Stimulated activated CD4-positive, alpha-beta T cell treated with anti-CD3 and anti-CD28 coated beads, Interleukin-12 subunit alpha, Interleukin-12 subunit beta, amount 100 ng/mL, for 4 hours (primary cell): ENCODE data around the gene CKB.
"Not testable (repeated sequence)": the region's sequence is repeated elsewhere in the genome, so short reads cannot be mapped to it uniquely, and the experiment has no call there.

ENCODE experiments used
- DNase-seq: peaks from one replicate; pipeline ENCODE4 v3.0.0-alpha.2; 2020

Gene CKB

DNA sequence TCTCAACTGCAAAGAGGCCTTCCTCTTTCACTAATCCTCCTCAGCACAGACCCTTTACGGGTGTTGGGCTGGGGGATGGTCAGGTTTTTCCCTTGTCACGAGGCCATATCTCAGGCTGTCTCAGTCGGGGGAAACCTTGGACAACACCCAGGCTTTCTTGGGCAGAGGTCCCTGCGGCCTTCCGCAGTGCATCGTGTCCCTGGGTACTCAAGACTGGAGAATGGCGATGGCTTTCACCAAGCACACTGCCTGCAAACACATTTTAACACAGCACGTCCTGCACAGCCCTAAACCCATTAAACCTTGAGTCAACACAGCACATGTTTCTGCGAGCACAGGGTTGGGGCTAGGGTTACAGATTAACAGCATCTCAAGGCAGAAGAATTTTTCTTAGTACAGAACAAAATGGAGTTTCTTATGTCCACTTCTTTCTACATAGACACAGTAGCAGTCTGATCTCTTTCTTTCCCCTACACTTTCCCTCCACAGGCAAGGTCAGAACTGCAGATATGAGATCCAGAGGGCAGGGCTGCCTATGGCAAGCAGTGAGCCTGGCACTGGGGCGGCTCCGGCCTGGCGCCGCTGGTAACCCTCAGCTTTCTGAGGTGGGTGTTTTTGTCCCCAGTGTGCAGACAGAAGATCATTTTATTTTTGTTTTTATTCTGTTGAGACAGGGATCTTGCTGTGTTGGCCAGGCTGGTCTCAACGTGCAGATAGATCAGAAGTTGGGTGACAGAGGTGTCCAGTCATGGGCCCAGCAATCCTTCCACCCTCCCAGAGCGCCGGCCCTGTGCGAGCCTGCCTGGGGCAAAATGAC lies 3.0 kb upstream of the CKB start:
- not testable (repeated sequence) for DNase-seq

DNA sequence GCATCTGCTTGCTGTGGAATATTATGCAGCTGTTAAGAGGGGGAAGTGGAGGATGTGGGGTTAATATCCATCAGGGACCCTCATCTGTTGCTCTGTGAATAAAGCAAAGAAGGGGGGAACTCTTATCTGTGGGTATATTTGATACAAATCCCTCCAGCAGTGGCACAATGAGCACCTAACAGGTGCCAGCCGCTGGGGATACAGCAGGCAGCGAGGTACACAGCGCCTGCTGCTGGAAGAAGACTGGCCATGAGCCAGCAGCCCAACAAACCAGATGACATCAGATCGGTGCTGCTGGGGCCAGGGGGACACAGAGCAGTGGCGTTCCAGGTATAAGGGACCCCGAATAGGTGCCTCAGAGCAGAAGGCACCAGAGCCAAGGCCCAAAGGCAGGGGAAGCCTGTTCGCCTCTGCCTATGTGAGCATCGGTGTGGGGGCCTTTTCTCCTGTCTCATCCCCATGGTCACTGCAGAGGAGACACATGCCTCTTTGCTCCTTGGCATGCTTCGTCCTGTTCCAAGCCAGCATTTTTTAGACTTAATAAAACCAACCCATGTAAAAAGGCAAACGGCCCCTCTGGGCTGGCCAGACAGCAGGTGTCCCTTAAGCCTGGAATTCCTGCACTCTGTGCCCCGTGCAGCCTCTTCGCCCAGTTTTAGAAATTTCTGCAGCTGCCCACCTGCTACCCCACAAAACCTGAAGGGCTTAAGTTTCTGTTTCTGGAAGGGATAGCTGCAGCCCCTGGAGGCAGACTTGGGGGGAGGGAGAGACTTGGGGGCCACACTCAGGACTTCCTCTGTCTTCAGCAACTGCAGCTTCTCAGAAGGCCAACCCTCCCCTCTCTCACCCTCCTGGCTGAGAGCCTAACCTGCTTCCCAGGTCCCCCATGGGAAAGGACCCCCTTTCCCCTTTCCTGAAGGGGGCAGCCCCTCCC lies 1.6 kb upstream of the CKB start:
- no peak for DNase-seq

DNA sequence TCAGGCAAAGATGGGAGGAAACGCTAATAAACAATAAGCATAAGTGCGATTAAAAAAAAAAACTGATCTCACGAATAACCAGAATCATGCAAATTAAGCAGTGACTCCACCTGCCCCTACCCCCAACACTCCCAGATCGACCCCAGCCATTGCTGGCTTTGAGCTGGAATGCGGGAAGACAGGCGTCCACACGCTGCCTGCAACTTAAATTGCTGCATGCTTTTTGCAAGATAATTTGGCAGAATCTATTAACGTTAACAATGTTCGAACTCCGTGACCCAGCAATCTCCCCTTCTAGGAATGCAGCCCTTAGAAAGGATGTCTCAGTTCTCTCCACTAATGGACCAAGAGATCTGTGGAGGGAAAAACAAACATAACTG lies 935 bp upstream of the CKB start:
- no peak for DNase-seq

DNA sequence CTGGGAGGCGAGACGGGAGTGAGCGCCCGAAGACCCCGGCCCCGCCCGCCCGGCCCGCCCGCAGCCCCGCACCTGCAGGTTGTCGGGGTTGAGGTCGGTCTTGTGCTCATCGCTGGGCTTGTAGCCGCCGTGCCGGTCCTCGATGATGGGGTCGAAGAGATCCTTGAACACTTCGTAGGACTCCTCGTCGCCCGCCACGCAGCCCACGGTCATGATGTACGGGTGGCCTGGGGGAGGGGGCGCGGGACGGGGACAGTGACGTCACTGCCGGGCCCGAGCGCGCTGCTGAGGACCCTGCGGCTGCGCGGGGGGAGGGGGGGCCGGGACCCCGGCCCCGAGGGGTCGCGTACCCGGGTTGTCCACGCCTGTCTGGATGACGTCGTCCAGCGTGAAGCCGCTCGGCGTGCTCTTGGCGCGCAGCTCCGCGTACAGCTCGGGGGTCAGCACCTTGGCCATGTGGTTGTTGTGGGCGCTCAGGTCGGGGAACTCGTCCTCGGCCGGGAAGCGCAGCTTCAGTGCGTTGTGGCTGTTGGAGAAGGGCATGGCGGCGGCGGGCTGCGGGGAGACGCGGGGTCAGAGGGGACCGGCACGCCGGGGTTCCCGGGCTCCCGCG lies 573 bp downstream of the CKB start:
- no peak for DNase-seq

DNA sequence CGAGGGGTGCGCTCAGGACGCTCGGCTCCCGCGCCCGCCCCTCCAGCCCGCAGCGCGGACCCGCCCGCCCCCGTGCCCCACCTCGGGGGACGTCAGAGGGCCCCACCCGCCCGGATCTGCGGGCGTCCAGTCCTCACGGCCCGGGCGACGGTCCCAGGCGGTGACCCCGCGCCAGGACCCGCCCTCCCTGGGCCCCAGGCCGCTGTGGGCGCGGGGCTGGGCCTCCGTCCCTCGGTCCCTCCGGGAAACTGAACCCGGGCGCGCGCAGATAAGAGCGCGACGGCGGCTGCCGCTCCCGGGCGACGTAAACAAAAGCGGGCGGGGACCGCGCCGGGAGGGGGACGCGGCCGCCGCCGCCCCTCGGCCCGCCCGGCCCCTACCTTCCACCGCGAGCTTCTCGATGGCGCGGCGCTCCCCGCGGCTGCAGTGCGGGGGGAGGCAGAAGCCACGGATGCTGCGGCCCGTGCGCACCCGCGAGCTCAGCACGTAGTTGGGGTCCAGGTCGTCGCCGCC lies 1.1 kb downstream of the CKB start:
- DNase-seq, result no peak

DNA sequence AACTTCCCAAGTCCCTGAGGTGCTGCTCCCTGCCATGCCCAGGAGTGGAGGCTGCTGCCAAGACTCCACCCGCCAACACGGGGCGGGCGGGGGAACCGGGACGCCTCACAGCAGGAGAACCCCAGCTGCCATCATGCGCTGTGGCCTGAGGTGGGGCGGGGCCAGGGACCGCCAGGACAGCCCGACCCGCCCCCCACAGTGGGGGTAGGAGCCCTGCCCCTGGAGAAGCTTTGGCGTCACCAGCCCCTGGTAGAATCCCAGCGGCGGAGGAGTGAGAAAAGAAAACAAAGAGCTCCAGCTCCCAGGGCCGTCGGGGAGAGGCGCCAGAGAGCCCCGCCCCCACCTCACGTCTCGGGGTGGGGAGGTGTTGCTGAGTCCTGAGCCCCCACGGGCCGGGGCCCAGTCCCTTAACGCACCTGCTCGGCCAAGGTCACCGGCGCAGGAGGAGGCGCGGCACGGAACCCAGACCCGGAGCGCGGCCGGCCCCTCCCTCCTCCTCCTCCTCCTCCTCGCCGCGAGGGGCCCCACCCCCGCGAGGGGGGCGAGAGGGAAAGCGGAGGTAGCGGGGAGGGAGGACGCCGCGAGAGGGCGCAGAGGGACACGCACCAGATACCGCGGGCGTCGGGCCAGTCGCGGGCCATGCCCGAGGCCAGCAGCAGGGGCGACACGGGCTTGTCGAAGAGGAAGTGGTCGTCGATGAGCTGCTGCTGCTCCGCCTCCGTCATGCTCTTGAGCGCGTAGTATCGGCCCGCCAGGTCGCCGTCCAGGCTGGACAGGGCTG lies 1.8 kb downstream of the CKB start:
- DNase-seq, result peak; percentile 62

DNA sequence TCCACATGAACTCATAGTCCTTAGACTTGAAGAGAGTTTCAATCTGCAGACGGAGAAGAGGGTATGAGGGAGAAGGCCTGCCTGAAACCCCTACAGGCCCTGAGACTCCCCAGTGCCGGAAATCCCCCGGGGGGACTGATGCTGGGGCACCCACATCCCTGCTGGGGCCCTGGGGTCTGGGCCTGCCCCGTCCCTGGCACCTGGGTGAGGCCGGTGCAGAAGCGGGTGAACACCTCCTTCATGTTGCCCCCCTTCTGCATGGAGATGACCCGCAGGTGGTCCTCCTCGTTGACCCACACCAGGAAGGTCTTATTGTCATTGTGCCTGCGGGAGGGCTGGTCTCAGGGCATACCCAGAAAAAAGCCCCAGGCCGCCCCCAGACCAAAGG lies 2.4 kb downstream of the CKB start:
- DNase-seq, result no peak

DNA sequence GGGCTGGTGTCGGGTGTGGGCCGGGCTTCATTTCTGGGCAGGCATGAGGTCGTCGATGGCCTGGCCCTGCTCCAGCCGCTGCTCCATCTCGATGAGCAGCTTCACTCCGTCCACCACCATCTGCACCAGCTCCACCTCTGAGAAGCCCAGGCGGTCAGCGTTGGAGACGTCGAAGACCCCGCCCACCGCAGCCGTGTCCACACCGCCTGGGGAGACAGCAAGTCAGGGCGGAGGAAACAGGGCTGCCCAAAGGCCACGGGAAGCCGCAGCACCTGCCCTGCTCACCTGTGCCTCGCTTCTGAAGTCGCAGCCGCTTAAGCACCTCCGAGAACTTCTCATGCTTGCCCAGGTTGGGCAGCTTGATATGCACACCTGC lies 2.8 kb downstream of the CKB start:
- no peak for DNase-seq

DNA sequence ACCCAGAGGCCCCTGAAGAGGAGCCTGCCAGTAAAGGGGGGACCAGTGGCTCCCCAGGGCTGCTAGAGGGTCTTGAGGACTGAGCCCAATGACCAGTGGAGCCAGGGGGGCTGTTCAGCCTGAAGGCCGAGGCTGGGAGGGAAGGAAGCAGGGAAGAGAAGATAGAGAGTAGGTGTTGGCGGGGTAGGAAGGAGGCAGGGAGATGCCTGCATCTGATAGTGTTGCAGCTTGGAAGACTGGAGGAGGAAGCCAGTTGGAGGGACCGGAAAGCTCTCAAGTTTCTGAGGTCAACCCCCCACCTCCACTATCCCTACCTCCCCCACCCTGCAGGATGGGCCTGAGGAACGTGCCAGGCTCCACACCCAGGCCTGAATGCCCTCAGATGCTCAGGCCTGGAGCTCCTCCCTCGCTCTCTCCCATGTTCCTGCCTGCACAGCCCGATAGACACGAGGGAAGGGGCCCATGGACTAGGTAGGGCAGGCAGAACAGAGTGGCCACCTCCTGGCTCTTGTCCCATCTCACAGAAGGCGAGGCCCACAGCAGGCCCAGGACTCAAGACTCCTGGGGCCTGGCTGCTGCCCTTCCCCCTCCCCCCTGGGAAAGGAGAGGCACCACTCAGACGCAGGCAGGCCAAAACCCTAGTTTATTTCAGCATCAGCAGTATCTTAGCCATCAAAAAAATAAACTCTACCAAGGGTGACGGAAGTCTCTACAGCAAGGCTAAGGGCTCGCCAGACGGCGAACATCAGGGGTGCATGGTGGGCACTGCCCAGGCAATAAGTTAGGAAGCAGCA lies 3.4 kb downstream of the CKB start:
- no peak for DNase-seq

DNA sequence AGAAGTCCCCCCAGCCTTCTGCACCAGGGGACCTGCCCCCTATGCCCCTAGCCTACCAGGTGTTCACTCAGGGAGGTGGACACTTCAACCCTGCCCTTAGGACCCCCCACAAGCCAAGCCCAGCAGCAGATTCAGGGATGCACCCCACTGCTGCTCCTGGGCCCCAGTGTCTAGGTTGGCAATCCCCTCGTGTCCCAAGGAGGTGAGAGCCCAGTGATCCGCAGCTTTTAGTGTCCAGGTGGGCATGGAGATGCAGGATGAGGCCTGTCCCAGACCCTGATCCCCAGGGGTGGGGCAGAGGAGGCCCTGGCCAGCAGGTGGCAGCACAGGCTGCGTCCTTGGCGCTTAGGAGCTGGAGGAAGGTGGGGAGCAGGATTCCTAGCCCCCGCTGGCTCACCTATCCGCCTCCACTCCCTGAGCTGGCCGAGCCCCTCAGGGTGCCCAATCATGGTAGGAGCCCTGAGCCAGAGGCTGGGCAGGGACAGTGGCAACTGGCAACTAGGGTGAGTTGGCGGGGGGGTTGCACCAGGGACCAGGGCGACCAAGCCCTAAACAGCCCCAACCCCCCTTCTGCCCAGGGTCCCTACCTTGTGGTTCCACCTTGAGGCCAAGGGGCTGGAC lies 4.1 kb downstream of the CKB start:
- peak; percentile 59 for DNase-seq

DNA sequence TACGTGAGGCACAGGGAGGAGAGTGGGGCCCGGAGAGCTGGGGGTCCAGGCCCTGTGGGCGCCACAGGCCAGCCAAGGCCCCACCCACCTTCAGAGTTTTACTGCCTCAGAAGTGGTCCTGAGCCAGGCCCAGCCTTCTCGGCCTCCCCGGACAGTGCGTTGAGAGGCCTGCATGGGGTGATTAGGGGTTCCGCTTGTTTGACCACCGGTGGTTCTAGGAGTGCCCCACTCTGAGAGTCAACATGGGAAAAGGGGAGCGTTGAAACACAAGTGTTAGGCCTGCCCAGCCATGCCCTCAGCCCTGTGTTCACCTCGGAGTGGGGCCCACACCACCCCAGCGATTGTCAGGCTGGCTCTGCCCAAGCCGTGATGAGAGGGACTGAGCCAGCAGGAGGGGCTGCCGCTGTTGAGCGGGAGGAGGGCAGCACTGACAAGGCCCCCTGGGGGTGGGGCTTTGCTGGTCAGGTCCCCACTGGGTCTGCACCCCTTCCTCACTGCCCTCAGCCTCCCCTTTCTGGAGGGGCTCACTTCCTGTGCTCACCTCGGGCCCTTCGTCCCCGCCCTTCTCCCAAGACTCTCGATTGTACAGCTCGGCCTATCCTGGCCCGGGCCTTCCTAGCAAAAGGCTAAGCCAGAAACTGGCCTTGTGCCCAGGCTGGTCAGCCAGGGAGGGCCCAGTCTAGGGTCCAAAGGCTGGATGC lies 4.8 kb downstream of the CKB start:
- no peak for DNase-seq

DNA sequence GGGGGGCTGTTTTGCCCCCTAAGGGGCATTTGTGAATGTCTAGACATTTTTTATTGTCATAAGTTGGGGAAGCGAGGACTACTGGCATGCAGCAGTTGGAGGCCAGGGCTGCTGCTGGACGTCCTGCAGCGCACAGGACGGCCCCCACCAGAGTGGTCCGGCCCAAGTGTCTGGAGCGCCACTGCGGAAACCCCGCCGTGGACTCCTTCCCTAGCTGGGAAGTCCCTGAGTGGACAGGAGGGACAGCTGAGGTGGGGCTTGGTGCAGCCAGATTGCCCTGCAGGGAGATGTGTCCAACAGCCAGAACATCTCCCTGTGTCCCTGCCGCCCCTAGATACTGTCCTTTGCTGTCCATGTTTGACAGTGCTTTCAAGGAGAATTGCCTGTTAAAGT lies 5.5 kb downstream of the CKB start:
- no peak for DNase-seq

DNA sequence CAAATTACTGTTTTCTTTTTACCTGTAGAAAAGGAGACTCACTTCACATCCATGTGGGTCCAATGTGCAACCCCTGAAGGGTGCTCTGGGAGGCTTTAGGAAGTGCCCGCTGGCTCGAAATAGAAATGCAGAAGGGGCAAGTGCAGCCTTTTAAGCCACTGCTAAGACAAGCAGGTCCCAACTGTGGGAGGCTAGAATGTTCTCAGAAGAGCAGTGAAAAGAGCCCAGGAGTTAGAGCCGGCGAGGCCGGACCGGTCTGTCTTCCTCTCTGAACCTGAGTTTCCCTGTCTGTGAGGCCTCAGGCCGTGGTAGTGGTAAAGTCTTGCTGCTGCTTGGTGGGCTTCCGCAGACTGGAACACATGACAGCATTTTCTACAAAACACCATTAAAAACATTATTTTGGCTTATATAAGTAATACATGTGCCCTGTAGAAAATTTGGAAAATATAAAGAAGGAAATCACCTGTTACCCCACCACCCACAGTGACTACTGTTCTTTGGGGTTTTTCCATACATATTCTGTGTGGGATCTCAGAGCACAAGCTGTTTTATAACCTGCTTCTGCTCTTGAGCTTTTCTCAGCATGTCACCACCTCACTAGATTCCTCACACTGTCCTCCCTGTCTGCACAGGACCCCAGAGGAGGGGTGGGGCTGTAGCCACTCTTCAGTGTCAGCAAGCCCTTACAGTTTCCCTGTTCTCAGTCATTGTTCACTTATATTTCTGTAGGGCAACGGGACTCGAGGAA lies 6.0 kb downstream of the CKB start:
- DNase-seq, result no peak

DNA sequence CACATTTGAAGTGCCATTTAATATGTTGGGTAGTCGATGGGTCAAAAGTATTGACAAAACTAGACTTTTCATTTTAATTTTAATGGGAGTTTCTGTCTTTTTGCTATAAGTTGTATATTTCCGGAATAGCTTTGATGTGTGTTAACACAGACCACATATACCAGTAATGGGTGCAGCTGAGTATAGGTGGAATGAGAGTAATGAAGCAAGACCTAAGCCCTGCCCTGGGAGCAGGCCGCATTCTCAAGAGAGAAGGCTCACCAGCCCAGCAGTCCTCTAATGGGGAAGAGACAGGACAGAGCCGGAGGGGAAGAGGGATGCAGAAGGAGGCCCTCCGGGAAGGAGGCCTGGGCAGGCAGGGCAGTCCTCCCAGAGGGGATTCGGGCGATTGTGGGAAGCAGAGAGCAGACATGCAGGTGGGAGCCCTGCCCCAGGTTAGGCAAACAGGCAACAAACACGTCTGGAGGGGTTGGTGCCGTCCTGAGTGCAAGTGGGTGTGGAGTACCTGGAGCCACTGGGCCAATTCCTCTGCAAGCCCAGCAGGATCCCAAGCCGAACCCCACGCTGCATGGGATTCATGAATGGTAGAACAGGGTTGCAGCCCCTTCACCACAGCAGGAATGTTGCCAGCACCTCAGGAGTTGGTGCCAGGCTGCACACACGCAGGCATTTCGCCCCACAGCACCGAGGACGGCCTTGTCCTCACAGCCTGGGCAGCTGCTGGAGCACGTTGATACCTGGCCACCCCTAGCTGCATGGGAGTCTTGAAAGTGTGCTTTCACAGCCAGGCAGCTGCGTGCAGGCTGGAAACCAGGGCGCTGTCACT lies 7.8 kb downstream of the CKB start:
- no peak for DNase-seq

DNA sequence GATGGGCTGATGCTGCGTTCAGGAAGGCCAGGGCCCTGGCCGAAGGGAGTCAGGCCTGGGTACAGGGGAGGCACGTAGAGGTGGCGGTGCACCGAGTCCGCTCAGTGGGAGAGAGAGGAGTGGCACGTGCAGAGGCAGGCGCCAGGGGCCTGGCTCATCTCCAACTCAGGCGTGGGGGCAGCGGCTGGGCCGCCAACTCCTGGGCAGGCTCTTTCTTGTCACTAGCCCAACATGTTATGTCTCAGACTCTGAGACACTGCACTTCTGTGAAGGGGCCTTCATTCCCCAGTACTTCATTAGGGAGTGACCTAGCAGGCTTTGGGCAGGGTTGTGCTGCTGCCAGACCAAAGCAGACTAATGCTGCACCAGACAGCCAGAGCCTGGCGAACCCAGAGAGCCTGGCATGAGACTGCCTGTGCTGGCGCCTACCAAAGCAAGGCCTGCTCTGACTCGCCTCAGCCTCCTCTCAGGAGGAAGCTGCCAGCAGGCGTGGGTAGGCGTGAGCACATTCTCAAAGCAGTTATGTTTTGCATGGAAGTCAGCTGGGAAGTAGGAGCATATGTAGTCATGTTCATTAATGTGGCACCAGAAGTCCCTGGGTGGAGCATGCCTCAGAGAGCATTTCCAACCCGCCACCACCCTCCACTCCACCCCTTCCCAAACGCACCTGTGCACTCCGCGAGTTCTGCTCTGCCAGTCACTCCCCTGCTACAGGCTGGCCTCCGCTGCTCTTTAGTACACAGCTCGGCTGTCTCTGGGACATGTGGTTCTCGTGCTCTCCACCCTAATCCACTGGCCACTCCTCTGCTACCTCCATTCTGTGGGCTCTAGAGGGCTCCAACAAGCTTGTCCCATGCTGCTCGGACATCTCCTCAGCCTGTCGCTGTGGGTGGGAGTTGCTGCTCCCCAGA lies 9.7 kb downstream of the CKB start:
- DNase-seq, result no peak

DNA sequence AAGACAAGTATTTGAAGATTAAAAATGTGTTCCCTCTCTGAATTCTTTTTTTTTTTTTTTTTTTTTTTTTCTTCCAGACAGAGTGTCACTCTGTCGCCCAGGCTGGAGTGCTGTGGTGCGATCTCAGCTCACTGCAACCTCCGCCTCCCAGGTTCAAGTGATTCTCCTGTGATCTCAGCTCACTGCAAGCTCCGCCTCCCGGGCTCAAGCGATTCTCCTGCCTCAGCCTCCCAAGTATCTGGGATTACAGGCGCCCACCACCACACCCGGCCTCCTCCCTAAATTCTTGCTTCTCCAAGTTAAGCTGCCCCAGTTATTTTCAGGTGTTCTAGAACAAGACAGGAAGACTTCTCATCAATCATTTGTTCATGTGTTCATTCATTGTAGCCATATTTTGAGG lies 10.4 kb downstream of the CKB start:
- not testable (repeated sequence) for DNase-seq

DNA sequence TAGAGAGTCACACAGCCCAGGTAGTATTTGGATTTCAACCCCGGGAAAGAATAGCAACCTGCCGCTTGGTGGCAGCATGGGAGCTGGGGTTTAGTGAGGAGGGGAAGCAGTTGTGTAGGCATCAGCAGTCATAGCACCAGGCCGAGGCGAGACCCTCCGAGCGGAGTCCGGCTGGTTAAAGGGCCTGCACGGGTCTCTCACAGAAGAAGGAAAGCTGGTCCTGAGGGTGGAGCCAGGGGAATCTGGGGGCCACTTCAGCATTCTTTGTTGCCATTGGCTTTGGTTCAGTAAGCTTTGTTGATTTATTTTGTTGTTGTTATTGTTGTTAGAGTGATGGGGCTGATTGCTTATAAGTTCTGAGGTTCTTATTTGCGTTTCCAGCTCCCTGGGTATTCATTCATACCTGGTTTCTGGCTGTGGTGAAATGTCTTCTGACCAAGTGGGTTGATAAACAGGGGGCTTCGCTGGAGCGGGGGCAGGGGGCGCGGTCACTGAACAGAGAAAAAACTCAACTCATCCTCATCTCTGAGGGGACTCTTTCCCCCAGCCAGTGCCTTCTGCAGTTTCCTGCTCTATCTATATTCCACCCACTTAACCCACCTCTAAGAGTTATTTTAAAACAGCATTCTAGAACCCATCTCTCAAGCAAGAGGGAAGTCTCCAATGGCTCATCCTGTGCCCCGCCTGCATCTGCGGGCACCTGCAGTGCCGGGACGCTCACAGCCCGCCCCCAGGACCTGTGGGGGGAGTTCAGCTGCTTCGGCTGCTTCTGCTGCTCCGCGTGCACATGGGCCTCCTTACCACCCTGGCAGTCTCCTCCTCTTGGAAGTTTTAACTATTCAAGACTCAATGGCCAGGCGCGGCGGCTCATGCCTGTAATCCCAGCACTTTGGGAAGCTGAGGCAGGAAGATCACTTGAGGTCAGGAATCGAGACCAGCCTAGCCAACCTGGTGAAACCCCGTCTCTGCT lies 11.6 kb downstream of the CKB start:
- DNase-seq, result no peak
